NCI-H1417 treated with DMSO at 0.1 percent for 48 hours (cell line): Measurements from ENCODE around the gene AANAT.

Experiments used
- DNase-seq: peaks from one replicate; lab custom pipeline; 2025; lab: John Stamatoyannopoulos, UW

The AANAT gene

DNA sequence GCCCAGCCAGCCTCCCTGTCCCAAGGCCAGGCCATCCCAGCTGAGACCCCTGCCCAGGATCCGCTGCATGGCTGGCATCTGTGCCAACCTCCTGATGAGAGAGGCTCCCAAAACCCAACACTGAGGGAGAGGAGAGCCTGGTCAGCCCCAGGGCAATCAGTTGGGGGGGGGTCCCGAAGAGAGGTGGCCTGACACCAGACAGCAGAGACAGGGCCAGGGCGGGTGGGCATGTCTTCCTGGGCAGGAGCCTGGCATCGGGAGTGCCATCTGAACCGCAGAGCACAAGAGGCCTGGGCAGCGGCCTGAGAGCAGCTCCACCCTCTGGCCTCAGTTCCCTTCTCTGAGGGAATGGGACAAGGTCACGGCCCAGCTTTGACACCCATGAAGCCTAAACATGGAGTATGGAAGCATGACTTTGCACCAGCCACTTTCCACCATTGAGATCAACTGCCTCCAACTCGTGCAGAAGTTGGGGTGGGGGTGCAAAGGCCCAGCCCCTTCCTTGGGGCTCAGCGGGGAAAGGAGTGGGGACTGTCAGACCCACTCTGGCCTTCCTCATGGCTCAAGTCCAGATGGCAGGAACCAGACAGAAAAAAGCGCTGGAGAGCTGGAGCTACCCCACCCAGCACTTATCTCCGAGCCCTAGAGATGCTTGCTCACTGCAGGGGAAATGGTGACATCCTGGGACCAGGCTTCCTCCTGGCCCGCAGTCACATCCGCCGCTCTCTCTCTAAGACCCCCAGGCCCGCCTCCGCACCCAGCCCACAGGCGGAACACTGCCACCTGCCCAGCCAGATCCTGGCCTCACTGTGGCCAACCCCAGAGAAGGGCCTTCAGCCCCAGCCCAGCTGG, 24.1 kb downstream of the AANAT start:
- no peak for DNase-seq

DNA sequence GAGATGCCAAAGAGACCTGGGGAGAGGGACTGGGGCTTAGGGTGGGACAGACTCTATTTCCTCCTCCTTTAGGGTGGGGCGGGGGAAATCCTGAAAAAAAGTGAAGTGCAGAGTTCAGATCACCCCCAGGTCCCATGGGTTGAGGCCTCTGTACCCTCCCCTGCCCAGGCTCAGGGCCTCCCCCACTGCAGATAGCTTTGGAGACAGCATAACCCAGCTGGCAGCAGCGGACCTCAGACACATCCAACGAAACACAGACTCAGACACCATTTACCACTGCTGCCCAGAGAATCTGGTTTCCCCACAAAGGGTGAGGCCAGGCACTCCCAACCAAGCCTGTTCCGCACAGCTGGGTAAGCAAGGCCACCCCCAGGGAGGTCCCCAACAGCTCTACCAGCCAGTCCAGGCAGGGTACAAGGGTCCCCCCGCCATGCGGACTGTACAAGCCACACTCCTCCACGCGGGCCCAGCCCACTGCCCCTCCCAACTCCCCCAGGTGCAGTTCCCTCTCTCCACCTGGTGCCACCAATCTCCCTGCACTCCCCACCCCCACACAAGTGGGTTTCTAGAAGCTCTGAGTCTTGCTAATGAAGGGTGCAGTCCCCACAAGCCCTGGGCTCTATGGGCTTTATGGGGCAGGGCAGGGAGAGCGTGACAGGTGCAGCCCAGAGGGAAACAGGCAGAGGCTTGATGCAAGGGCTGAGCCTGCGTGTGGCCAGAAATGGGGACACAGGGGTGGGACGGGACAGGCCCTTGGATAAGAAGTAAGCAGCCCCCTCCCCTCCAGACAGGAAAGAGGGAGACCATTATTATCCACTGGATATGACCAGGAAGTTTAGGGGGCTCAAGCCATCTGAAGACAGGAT, 25.0 kb downstream of the AANAT start:
- DNase-seq, result no peak

DNA sequence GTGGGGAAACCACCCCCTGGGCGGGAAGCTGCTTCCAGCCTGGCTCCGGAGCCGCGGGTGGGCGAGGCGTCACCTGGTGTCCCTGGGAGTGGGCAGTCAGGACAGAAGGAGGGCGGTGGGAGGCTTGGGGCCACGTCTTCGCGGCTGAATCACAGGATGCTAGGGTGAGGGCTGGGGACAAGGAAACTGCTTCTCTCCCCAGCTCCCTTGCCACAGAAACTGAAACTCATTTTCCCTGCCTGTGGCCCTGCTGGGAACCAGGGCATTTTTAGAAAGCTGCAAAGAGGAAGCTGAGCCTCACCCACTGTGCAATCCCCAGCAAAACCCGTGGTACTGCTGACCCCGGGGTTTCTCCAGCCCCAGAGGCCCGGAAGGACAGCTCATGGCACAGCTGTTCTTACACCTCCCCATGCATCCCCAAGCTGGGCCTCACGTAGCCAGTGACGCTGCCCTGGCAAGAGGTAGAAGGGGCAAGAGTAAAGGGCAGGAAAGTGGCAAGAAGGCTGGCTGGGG, 25.6 kb downstream of the AANAT start:
- DNase-seq, result no peak

DNA sequence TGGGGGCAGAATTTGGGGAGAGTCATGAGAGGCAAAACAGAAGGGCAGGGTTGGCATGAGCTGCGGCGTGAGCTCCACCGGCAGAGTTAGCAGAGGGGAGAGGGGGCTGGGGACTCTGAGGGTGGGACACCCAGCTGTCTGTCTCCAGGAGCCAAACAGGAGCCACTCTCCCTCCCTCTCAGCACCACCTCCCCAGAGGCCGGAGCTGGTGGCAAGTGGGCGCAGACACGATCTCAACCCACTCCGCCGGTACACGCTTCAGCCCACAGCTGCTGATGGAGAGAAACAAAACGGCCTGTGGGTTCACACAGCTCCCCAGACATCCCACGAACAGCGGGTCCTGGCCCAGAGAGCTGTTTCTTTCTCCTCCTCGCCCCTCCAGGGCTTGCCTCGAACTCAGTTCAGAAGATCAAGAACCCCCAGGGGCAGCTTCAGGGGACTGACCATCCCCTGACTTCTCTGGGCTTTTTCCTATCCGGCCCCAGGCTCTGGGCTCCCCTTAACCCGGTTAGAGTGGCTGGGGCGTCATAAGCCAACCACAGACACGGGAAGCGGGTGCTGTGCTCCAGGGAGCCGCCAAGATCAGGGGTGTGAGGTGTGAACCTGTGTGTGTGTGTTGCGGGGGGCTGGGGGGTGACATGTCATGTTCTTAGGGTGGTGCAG, 26.2 kb downstream of the AANAT start:
- no peak for DNase-seq

DNA sequence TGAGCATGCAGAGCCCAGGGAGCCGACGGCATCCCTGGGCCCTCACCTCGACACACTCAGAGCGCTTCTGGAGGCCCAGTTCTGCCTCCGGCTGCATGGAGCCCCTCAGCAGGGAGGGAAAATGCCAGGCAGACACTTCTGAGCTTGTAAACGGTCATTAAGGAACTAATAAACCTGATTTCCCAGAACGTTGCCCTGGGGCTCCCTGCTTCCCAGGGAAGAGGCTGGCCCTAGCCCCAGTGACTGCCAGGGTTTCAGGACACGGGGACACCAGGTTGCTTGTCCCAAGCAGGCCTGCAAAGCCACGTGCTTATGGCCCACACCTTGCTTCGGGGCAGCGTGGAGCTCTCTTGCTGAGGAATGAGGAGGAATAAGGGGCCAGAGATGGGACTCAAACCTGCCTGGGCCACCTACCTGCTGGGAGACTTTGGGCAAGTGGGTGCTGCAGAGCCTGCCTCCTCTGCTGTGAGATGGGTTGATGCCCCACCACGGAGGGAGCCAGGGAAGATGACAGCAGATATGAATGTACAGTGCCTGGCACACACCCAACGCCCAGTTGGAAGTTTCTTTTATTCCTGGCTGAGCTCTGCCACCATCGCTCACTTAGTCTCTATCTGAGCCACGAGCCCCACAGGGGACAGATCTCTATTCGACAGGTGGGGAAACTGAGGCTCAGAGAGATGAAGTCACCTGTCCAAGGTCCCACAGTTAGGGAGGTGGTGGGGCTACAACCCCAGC, 28.4 kb downstream of the AANAT start:
- no peak for DNase-seq

DNA sequence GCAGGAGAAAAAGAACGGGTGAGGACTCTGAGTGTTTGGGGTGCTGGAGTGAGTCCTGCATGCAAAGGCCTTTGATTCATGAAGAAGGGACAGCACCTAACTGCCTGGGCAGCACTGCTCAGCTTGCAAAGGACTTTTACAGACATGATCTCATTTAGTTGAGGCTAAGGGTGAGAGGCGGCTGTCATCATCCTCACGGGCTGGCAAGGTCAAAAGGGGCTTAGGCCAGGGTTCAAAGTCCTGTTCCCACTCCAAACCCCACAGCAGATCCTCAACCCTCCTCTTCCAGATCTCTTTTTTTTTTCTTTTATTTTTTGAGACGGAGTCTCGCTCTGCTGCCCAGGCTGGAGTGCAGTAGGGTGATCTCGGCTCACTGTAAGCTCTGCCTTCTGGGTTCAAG, 29.1 kb downstream of the AANAT start:
- DNase-seq, result no peak

DNA sequence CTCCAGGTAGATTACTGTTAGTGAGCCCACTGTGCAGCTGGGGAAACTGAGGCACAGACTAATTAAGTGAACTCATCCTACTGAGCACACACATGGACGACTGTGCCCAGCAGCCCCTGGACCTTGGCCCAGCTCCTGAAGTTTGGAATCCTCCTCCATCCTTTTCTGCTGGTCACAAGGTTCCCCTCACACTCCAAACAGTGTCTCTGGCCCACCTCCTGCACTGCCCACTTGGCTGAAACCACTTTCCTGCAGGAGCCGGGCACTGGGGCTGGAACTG, 30.2 kb downstream of the AANAT start:
- no peak for DNase-seq

DNA sequence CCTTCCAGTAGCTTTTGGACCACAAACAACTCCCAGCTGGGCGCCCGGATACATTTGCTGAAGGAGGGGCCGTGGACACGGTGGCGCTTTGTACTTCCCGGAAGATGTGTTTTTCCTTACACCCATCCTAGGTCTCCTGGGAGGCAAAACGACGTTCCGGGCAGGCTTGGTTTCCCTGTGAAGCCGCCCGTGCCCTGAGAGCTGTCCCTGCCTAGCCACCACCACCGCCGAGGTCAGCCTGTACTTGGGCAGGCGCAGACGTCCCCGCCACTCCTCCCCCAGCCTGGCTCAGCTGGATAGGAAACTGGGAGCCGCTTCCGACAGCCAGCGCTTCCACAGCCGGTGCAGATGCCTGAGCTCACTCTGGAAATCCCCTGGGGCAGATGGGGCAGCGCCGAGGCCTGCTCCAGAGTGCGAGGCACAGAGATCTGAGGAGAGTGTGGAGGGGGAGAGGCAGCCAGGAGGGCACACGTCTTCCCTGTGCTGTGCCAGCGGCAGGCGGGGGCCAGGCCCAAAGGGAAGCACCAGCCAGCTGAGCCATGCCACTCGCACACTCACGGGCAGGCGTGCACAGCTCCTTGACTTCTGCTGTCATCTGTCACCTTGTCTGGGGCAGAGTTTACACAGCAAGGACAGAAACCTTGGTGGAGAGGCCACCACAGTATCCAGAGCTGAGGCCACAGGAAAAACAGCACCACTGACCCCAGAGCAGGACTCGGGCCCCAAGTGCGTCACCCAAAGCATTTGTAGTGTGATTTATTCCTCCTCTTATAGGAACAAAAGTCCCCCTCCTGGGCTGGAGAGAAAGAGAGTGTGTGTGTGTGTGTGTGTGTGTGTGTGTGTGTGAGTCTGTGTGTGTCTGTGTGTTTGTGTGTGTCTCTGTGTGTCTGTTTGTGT, 30.8 kb downstream of the AANAT start:
- no peak for DNase-seq

DNA sequence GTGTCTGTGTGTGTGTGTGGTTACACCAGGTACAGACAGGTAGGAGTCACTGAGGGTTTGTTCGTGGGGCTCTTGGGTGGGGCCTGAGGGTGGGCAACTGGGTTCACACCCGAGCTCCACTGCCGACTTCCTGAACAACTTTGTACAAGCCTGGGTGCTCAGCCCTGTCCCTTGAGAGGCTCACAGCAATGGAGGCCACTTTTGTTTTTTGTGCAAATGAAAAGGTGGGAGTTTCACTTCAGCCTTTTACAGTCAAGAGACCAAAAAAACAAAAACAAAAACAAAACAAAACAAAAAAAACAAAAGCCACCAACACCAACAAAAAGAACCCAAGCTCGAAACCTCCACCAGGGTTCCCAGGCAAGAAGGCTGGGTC, 31.5 kb downstream of the AANAT start:
- no peak for DNase-seq

DNA sequence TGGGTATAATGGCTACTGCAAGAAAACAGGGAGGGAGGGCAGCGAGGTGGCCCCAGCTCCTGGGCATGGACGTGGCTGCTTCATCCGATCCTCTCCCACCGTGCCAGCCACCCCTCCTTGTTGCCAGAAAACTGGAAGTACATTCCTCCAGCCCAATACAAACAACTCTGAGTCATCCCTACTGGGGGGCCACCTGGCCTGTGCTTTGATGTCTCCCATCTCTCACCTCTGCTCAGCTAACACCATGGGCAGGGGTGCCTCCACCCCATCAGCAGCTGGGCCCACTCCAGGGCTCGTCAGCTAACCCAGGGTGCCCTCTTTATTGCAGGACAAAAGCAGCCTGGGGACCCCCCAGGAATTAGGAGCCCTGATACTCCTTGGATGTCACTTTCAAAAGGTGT, 31.9 kb downstream of the AANAT start:
- no peak for DNase-seq

DNA sequence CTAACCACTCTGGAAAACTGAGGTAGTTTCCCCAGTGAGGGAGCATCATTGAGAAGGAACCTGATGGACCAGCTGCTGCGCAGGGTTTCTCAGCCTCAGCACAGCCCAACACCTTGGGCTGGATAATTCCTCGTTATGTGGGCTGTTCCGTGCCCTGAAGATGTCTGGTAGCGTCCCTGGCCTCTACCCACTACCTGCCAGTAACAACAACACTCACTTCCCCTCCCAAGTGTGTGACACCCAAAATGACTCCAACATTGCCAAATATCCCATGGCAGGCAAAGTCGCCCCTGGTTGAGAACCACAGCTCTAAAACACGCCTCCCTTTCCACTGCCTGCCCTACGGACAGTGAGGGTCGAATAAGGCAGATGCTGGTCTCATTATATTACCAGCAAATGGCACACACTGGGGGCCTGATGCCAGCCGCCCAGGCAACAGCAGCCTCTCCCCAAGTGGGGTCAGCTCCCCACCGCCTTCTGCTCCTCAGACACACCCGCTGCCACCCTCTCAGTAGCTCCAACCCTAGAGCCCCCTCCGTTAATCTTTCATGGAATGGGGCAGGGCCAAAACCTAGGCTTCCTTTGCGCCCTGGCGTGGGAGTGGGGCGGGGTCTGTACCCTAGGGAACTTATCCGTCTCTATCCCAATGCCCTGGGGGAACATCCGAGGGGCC, 32.8 kb downstream of the AANAT start:
- no peak for DNase-seq

DNA sequence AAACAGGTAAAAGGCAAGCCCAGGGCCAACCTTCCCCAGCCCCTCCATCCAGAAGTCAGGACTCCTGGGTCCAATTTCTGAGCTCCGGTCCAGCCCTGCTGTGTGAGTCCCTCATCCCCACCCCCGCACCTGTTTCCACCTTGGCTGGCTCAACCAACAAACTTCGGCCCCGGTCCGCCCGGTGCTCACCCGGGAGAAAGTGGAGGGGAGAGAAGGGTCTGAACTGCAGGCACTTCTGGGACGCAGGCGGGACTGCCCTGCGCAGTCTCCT, 33.3 kb downstream of the AANAT start:
- no peak for DNase-seq

DNA sequence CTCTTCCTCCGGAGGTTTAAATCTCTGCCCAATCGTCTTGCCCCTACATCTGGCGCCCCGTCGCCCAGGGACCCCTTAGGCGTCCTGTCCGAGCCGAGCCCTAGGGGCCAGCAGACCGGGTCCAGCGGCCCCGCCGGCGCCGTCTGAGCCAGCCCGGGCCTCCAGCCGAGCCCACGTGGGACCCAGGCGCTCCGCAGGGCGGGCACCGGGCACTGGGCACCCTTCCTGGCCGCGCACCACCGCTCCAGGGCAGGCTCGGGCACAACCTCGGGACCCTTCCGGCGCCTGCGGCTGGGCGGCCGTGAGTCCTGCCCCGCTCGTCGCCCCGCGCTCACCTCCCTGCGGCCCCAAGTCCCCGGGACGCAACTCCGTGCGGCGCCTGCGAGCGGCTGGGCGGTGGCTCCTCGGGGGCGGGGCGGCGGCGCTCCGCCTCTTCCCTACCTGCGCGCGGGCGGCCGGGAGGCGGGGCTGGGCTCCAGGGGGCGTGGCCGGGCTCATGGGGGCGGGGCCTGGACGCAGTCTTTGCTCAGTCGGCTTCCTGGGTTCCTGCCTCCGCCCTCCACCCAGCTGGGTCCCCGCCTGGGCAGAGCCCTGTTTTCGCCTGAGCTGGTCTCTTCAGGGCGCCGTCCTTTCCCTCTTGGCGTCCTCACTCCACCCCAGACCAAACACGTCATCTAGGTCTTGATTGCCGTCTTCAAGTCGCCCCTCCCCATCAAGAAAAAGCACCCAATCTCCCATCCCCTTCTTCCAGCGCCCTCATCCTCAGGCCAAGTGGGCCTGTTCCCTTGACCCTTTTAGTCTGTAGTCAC, 33.8 kb downstream of the AANAT start, which contains the start of gene RHBDF2:
Gene RHBDF2, minus strand, starts transcription at position 406 of the 809 bp plus-strand sequence. CDS start 19,899 bp downstream, outside the sequence.
- DNase-seq, result no peak

DNA sequence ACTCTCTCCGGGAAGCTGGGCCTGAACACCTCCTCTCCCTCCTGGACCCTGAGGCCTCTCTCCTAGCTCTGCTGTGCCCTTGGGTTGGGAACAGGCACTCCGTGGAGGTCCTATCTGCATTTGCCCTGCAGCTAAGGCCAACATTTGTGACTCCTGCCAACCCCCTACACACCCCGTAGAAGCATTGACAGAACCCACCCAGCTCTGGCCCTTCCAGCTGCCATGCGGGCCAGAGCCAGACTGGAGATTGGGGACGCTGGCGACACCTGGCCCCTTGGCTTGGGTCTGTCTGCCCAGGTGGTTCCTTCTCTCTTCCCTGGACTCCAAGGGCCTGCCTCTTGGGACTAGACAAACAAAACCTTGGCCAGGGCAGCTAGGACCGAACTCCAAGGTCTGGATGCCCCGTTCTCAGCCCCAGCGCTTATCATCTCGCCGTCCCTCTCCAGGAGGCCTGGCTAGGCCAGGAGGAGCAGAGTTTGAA, 34.5 kb downstream of the AANAT start:
- DNase-seq, result no peak

DNA sequence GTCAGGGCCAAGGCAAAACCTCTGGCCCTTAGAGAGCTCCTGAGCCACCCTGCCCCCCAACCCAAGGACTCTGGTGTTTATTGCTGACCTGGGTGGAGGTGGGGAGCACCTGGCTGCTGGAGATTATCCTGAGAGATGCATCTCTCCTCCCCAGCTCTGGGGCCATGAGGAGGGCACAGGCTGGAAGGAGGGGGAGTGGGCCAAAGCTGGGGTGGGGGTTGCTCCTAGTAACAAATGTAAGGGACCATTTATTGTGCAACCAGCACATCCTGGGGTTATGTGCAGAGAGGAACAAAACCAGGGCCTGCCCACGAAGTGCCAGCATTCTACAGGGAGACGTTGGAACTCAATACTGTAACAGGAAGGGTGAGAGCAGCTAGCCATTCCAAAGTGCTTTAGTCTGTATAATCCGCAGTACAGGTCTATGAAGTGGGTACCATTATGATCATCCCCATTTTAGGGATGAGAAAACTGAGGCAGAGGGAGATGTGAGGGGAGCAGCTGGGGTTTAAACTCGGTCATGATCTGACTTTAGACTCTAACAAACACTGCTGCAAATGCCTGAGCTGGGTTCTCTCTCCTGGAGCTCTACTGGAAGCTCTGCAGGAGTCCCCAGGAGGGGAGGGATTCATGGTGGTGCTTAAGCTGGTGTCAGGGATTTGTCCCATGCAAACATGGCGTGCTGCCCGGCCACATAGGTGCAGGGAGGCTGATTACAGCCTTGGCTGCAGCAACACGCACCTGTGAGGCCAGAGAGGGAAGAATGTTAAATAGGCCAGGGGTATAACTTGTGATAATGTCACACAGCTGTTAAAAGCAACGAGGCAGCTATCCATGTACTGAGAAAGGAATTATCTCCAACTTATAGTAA, 35.2 kb downstream of the AANAT start:
- DNase-seq, result no peak

DNA sequence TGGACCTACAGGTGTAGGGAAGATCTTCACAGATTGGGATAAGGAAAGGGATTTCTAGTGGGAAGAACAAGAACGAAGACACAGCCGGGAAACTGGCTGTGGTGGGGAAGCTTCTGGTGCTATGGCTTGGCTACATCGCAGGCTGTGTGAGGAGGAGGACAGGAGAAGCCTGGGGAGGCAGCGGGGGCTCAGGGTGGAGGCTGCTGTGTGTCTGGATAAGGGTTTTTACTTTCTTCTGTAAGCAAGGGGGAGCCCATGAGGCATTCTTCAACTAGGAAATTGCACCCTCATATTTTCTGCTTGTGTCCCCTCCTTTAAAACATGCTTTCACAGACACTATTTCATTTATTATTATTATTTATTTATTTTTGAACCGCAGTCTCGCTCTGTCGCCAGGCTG, 36.7 kb downstream of the AANAT start:
- no peak for DNase-seq

DNA sequence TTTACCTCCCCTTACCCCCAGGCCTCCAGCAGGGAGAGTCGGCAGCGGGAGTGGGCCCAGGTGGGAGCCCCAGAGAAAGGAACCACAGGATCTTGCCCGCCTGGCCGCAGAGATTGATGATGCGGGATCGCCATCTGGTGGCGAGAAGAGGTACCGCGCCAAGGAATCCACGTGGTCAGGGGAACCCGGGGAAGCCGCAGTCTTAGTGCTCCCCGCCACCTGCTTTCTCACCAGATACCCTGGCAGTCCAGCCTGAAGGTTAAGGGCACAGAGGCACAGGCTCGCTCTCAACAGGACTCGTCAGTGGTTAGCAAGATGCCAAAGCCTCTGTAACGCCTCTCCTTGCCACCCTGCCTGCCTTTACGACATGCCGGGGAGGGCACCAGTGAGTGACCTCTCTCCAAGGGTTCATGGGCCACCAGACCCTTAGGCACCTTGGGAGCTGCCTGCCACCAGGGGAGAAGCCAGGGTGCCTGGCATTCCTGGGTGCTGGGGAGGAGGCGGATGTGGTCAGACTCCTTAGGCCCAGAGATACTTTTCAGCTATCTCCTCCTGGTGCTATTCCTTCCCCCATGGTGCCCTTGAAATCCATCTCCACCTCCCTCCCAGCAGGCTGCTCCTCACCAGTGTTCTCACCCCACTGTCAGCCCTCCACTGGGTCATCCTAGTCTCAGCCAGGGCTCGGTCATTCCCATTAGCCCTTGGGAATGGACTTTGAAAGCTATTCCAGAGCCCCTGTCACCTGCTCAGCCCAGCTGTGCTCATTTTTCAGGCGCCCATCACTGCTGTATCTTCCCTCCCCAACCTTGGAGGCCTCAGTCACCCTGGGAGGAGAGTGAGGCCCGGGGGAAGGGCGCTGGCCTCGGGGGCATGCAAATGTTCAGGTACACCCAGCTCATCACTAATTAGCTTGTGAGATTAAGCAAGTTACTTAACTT, 39.3 kb downstream of the AANAT start:
- DNase-seq, result no peak
